Fibroblast of lung (primary cell): Measurements from ENCODE around the gene NMRK1. TPM values are rescaled to one million over a fixed set of nuclear protein-coding genes. Genes with fewer than 3 reads are reported as not detected.

Source experiments
- DNase-seq, 2 donors: peaks; one replicate each; pipeline versions ENCODE4 v3.0.0 to v3.0.0-alpha.2; 2010; ENCODE audit warnings: low read depth in 2 of 2
- H2AFZ ChIP-seq: 2 replicates; pipeline ENCODE4 v1.5.1; 2012; ENCODE audit warnings: low read length, control low read depth, inconsistent platforms
- H3K27ac ChIP-seq: 2 replicates; pipeline ENCODE4 v1.5.1; 2011; ENCODE audit warnings: low read length, control low read depth; ENCODE audit not compliant: insufficient read depth
- H3K27me3 ChIP-seq: 2 replicates; pipeline ENCODE4 v1.5.1; 2011; ENCODE audit warnings: mild to moderate bottlenecking, low read length; ENCODE audit not compliant: control insufficient read depth, insufficient read depth
- H3K36me3 ChIP-seq: 2 replicates; pipeline ENCODE4 v1.5.1; 2011; ENCODE audit warnings: low read length; ENCODE audit not compliant: control insufficient read depth, insufficient read depth
- H3K4me1 ChIP-seq: 2 replicates; pipeline ENCODE4 v1.5.1; 2011; ENCODE audit warnings: low read length; ENCODE audit not compliant: control insufficient read depth, insufficient read depth; ENCODE audit errors: extremely low read depth
- H3K4me2 ChIP-seq: 2 replicates; pipeline ENCODE4 v1.5.1; 2011; ENCODE audit warnings: low read length, control low read depth; ENCODE audit not compliant: insufficient read depth; ENCODE audit errors: extremely low read depth
- H3K4me3 ChIP-seq, 4 experiments: fragments of 200-600 bp in 1 of 4; sonication (generic) in 1 of 4; replicated peaks in 1 of 4; 2 replicates each; pipeline ENCODE4 v1.5.1; 2011 to 2016; ENCODE audit warnings: low read length in 4 of 4, low read depth in 3 of 4, mild to moderate bottlenecking in 3 of 4, control low read depth in 2 of 4, inconsistent platforms in 1 of 4, mixed read lengths in 1 of 4; ENCODE audit not compliant: insufficient read depth in 1 of 4; ENCODE audit errors: control extremely low read depth in 1 of 4
- H3K79me2 ChIP-seq: 2 replicates; pipeline ENCODE4 v1.5.1; 2012; ENCODE audit warnings: mild to moderate bottlenecking, low read length, inconsistent platforms; ENCODE audit not compliant: control insufficient read depth, insufficient read depth
- H3K9ac ChIP-seq: 2 replicates; pipeline ENCODE4 v1.5.1; 2011; ENCODE audit warnings: mild to moderate bottlenecking, low read length, control low read depth; ENCODE audit not compliant: insufficient read depth
- H3K9me3 ChIP-seq: 2 replicates; pipeline ENCODE4 v1.5.1; 2012; ENCODE audit warnings: low read depth, low read length; ENCODE audit not compliant: control insufficient read depth, insufficient read depth
- H4K20me1 ChIP-seq: 2 replicates; pipeline ENCODE4 v1.5.1; 2011; ENCODE audit warnings: low read length; ENCODE audit not compliant: control insufficient read depth, insufficient read depth; ENCODE audit errors: extremely low read depth
- EZH2 ChIP-seq: IDR thresholded peaks from 2 replicates; pipeline ENCODE4 v1.5.1; 2012; ENCODE audit warnings: low read length, control low read depth, mild to moderate bottlenecking; ENCODE audit errors: missing control alignments
- polyA plus RNA-seq, 2 donors: library from polyadenylated mRNA; depleted of rRNA in 1 of 2; stranded (reverse) in 1 of 2; unstranded in 1 of 2; fragments of >200 nt; gene quantifications; 2 replicates each; pipeline ENCODE4 v1.2.1, GENCODE V29; 2011 to 2012; ENCODE audit warnings: missing spikeins in 1 of 2
- total RNA-seq: library from RNA; depleted of rRNA; stranded (reverse); fragments of >200 nt; gene quantifications from 2 replicates; pipeline ENCODE4 v1.2.1, GENCODE V29; 2014
- TF ChIP-seq, protein P1 (sequence below), 2 donors: IDR thresholded peaks in 1 of 2; conservative IDR thresholded peaks in 1 of 2; 1 replicate in 1 of 2; 2 replicates in 1 of 2; pipeline ENCODE4 v1.5.1; 2011 to 2012; ENCODE audit warnings: low read length in 2 of 2, control low read depth in 1 of 2, inconsistent platforms in 1 of 2, low read depth in 1 of 2, mild to moderate bottlenecking in 1 of 2

NMRK1 gene
- total and polyA plus RNA-seq, 2 donors (not counting 1 experiment from before 2014, with no cell fraction given): 19.4 to 33.9 TPM

DNA sequence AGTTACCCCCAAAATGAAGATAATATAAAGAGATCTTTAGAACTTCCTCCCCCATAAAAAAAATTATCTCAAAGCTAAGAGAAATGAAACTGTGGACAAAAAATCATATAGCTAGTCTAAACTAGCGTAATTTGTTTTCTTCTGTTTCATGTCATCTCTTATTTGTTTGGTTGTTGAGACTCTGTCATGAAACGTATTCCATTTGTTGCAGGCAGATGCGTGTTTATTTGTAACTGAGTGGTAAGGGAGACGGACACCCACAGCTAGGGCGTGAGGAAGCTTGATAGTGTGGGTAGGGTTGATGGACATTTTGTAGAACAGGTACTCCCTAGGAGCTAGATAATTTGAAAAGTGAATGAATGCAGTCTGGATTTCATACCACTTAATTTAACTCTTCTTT lies 42.2 kb upstream of the NMRK1 start:
- Histone ChIP-seq H3K27ac (no peak overlapping the region), H3K4me2 (no peak overlapping the region)
- TF ChIP-seq, protein P1, sequence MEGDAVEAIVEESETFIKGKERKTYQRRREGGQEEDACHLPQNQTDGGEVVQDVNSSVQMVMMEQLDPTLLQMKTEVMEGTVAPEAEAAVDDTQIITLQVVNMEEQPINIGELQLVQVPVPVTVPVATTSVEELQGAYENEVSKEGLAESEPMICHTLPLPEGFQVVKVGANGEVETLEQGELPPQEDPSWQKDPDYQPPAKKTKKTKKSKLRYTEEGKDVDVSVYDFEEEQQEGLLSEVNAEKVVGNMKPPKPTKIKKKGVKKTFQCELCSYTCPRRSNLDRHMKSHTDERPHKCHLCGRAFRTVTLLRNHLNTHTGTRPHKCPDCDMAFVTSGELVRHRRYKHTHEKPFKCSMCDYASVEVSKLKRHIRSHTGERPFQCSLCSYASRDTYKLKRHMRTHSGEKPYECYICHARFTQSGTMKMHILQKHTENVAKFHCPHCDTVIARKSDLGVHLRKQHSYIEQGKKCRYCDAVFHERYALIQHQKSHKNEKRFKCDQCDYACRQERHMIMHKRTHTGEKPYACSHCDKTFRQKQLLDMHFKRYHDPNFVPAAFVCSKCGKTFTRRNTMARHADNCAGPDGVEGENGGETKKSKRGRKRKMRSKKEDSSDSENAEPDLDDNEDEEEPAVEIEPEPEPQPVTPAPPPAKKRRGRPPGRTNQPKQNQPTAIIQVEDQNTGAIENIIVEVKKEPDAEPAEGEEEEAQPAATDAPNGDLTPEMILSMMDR (conservative IDR thresholded peaks at IDR 0.05 in 1 of 2, IDR thresholded peaks at IDR 0.05 in 1 of 2; ENCODE audit: low read depth in 1 of 2, low read length in 2 of 2): no peak
- TF ChIP-seq EZH2: no peak

DNA sequence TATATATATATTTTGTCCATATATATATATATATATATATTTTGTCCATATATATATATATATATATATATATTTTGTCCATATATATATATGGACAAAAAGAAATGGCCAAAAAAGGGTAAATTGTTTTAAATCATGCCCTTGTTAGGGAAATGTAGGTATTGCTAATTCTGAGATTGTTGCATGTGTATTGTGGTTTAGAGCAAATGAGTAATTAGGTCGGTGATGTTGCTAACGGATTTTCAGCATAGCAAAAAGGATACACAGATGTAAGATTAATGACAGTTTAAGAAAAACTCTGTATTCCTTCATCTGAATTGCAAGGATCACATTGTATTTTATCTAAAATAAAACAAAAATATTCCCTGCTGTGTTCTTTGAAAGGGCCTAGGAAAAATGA lies 40.6 kb upstream of the NMRK1 start:
- Histone ChIP-seq H3K4me2 (no peak overlapping the region), H3K4me1 (no peaks in the 10 kb centered on the region), H3K9me3 (no peaks in the 10 kb centered on the region), H3K4me3 (no peak overlapping the region), H3K27me3 (no peaks in the 10 kb centered on the region), H4K20me1 (no peaks in the 10 kb centered on the region), H3K9ac (no peak overlapping the region), H3K27ac (no peak overlapping the region), H2AFZ (no peak overlapping the region), H3K79me2 (no peaks in the 10 kb centered on the region), H3K36me3 (no peaks in the 10 kb centered on the region)
- no peak for DNase-seq
- TF ChIP-seq, protein P1 (conservative IDR thresholded peaks at IDR 0.05 in 1 of 2, IDR thresholded peaks at IDR 0.05 in 1 of 2; ENCODE audit: low read depth in 1 of 2, low read length in 2 of 2): no peak
- no peak for TF ChIP-seq EZH2

More for the DNA sequence above, 42.2 kb upstream of the NMRK1 start:
- H4K20me1 ChIP-seq: no peaks in the 10 kb centered on the region
- no peaks in the 10 kb centered on the region for H3K36me3 ChIP-seq
- no peak overlapping the region for H3K9ac ChIP-seq
- H2AFZ ChIP-seq: no peak overlapping the region
- H3K27me3 ChIP-seq: no peaks in the 10 kb centered on the region
- H3K79me2 ChIP-seq: no peaks in the 10 kb centered on the region
- no peak overlapping the region for H3K4me3 ChIP-seq
- H3K9me3 ChIP-seq: no peaks in the 10 kb centered on the region
- no peak for DNase-seq
- no peaks in the 10 kb centered on the region for H3K4me1 ChIP-seq

DNA sequence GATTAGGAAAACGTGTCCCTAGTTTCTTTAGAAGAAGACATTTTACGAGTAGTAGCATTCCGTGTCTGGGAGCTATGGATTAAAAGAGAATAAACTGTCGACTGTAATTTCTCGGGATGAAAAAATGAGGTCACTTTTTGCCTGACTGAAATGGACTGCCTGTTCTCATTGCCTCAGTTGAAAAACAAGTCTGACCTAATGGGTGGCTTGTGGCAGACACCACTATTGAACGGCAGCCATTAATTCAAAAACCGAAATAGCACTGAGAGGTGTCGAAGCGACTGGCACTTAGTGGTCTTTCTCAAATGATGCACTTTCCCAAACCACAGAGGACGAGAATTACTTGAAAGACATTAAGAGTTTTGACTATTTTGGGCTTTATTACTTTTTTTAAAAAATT lies 35.7 kb upstream of the NMRK1 start:
- Histone ChIP-seq H3K4me2 (no peak overlapping the region), H3K36me3 (no peaks in the 10 kb centered on the region), H2AFZ (no peak overlapping the region), H3K9me3 (no peaks in the 10 kb centered on the region), H3K27me3 (no peaks in the 10 kb centered on the region), H3K79me2 (no peaks in the 10 kb centered on the region), H4K20me1 (no peaks in the 10 kb centered on the region), H3K27ac (no peak overlapping the region), H3K4me3 (no peak overlapping the region), H3K4me1 (no peaks in the 10 kb centered on the region), H3K9ac (no peak overlapping the region)
- TF ChIP-seq, protein P1 (conservative IDR thresholded peaks at IDR 0.05 in 1 of 2, IDR thresholded peaks at IDR 0.05 in 1 of 2; ENCODE audit: low read depth in 1 of 2, low read length in 2 of 2): no peak
- TF ChIP-seq EZH2: no peak
- no peak for DNase-seq
